Cardiac septum (tissue), 1 donor: Measurements from ENCODE around the gene ATM. TPM values are rescaled to one million over a fixed set of nuclear protein-coding genes. Genes with fewer than 3 reads are reported as not detected.

ENCODE experiments used
- DNase-seq: peaks from one replicate; pipeline ENCODE4 v3.0.0-alpha.2; 2020; ENCODE audit warnings: low spot score
- intact Hi-C: fragments of 100-400 bp; cut with DNase I; formaldehyde crosslinking; loops from one replicate; pipeline ENCODE4 v1.14.0; 2022
- long read RNA-seq: library from polyadenylated mRNA; unstranded; transcript quantifications from one replicate; pipeline ENCODE4 v2.0.0, GENCODE V29; 2021
- total RNA-seq: library from RNA; stranded (reverse); fragmentation: NEBNext Ultra II Directional; extraction: Animal tissue kit (Norgen Biotek cat#: 25700); gene quantifications from one replicate; pipeline ENCODE4 v1.2.1, GENCODE V29; 2021
- donor health status: DM: no; HTN: no; CAD: no.

The ATM gene
- total RNA-seq, result 35.3 TPM
- long read RNA-seq, partial matches to known transcripts, result 3 of 7 reads
- long read RNA-seq, other reads (novel, unspliced or antisense), result 4 of 7 reads

GRCh38 chr11:108222574-108223347 lies at the start of gene ATM, which contains the start of gene NPAT:
Gene ATM, plus strand, starts transcription at chr11:108223067. Its CDS starts 4,558 bp downstream, at chr11:108227625.
Gene NPAT, minus strand, starts transcription at chr11:108222638. Its CDS starts 102 bp downstream, at chr11:108222536.
- intact Hi-C loops, result loop anchor here (2.0 to 10.0 kb wide), 5 partner anchors 100 to 442 kb away; partner anchors contain the start of genes ACAT1, C11orf65, CUL5 and DDX10
- peak; percentile 100 for DNase-seq

- intact Hi-C loops, result no loop called here
- DNase-seq, result no peak
These were observed 45.3 kb upstream of the ATM start for GRCh38 chr11:108177570-108177969.

- intact Hi-C loops, result no loop called here
- DNase-seq, result no peak
These were observed 29.1 kb upstream of the ATM start for GRCh38 chr11:108193725-108194124.

GRCh38 chr11:108196901-108197300 lies 26.0 kb upstream of the ATM start:
- no peak for DNase-seq
- intact Hi-C loops, result no loop called here

GRCh38 chr11:108197351-108197750 lies 25.5 kb upstream of the ATM start:
- no peak for DNase-seq
- intact Hi-C loops, result no loop called here

GRCh38 chr11:108198833-108199232 lies 24.0 kb upstream of the ATM start:
- DNase-seq, result no peak
- intact Hi-C loops, result no loop called here

GRCh38 chr11:108199446-108200321 lies 23.2 kb upstream of the ATM start:
- DNase-seq, result no peak
- intact Hi-C loops, result no loop called here

- intact Hi-C loops, result no loop called here
- DNase-seq, result no peak
These were observed 19.8 kb upstream of the ATM start for GRCh38 chr11:108203075-108203474.

GRCh38 chr11:108204376-108204775 lies 18.5 kb upstream of the ATM start:
- DNase-seq, result no peak
- intact Hi-C loops, result no loop called here

- intact Hi-C loops, result no loop called here
- DNase-seq, result no peak
These were observed 17.9 kb upstream of the ATM start for GRCh38 chr11:108204929-108205499.

- DNase-seq, result no peak
- intact Hi-C loops, result no loop called here
These were observed 16.7 kb upstream of the ATM start for GRCh38 chr11:108206171-108206570.

- intact Hi-C loops, result no loop called here
- no peak for DNase-seq
These were observed 15.7 kb upstream of the ATM start for GRCh38 chr11:108206969-108207682.

- intact Hi-C loops, result no loop called here
- no peak for DNase-seq
These were observed 15.2 kb upstream of the ATM start for GRCh38 chr11:108207683-108208060.

GRCh38 chr11:108210441-108210840 lies 12.4 kb upstream of the ATM start:
- intact Hi-C loops, result no loop called here
- no peak for DNase-seq

GRCh38 chr11:108213784-108214183 lies 9.1 kb upstream of the ATM start:
- intact Hi-C loops, result no loop called here
- DNase-seq, result no peak

GRCh38 chr11:108216988-108217387 lies 5.9 kb upstream of the ATM start:
- intact Hi-C loops, result no loop called here
- no peak for DNase-seq

GRCh38 chr11:108218455-108218854 lies 4.4 kb upstream of the ATM start:
- no peak for DNase-seq
- intact Hi-C loops, result no loop called here

- intact Hi-C loops, result no loop called here
- DNase-seq, result no peak
These were observed 3.7 kb upstream of the ATM start for GRCh38 chr11:108218912-108219783.
